ENCODE data around the gene PJA1. TPM values are rescaled to one million over a fixed set of nuclear protein-coding genes. Genes with fewer than 3 reads are reported as not detected.
A peak's percentile ranks its signal among the peaks of the same experiment; 100 is the strongest.

PJA1 gene
- total RNA-seq (76.2 TPM), polyA plus RNA-seq (ENCODE audit: insufficient read depth in 1 of 8, insufficient read length in 8 of 8, low replicate concordance in 1 of 8) (10 to 100 TPM; 78.6 to 90.8 (median 83.3) TPM)
- long read RNA-seq, donor 1, transcript PJA1-202 (2 exons, 2,672 nt), result major isoform, 13 of 27 reads
- long read RNA-seq, donor 1, transcript PJA1-203 (1 exons, 2,692 nt), result minor isoform, 11 of 27 reads
- long read RNA-seq, donor 1, partial matches to known transcripts, result 0 of 27 reads
- long read RNA-seq, donor 1, other reads (novel, unspliced or antisense), result 0 of 27 reads
- long read RNA-seq, donor 2, partial matches to known transcripts, result 0 of 6 reads
- long read RNA-seq, donor 2, other reads (novel, unspliced or antisense), result 0 of 6 reads
- long read RNA-seq, donor 3, transcript PJA1-203 (1 exons, 2,692 nt), result major isoform, 43 of 72 reads
- long read RNA-seq, donor 3, transcript PJA1-202 (2 exons, 2,672 nt), result minor isoform, 25 of 72 reads
- long read RNA-seq, donor 3, partial matches to known transcripts, result 0 of 72 reads
- long read RNA-seq, donor 3, other reads (novel, unspliced or antisense), result 0 of 72 reads
- long read RNA-seq, donor 4, transcript PJA1-203 (1 exons, 2,692 nt), result major isoform, 13 of 27 reads
- long read RNA-seq, donor 4, transcript PJA1-202 (2 exons, 2,672 nt), result minor isoform, 9 of 27 reads
- long read RNA-seq, donor 4, partial matches to known transcripts, result 0 of 27 reads
- long read RNA-seq, donor 4, other reads (novel, unspliced or antisense), result 0 of 27 reads
- long read RNA-seq, donor 5, transcript PJA1-202 (2 exons, 2,672 nt), result minor isoform, 45 of 112 reads
- long read RNA-seq, donor 5, transcript PJA1-203 (1 exons, 2,692 nt), result major isoform, 61 of 112 reads
- long read RNA-seq, donor 5, partial matches to known transcripts, result 0 of 112 reads
- long read RNA-seq, donor 5, other reads (novel, unspliced or antisense), result 0 of 112 reads
- long read RNA-seq, donor 6, transcript PJA1-203 (1 exons, 2,692 nt), result major isoform, 44 of 90 reads
- long read RNA-seq, donor 6, transcript PJA1-206 (2 exons, 887 nt), result minor isoform, 6 of 90 reads
- long read RNA-seq, donor 6, transcript PJA1-201 (2 exons, 2,755 nt), result minor isoform, 5 of 90 reads
- long read RNA-seq, donor 6, transcript PJA1-202 (2 exons, 2,672 nt), result minor isoform, 35 of 90 reads
- long read RNA-seq, donor 6, partial matches to known transcripts, result 0 of 90 reads
- long read RNA-seq, donor 6, other reads (novel, unspliced or antisense), result 0 of 90 reads
- long read RNA-seq, donor 7, transcript PJA1-202 (2 exons, 2,672 nt), result minor isoform, 18 of 69 reads
- long read RNA-seq, donor 7, transcript PJA1-203 (1 exons, 2,692 nt), result major isoform, 45 of 69 reads
- long read RNA-seq, donor 7, partial matches to known transcripts, result 0 of 69 reads
- long read RNA-seq, donor 7, other reads (novel, unspliced or antisense), result 0 of 69 reads
- long read RNA-seq, donor 8, transcript PJA1-202 (2 exons, 2,672 nt), result minor isoform, 8 of 27 reads
- long read RNA-seq, donor 8, transcript PJA1-203 (1 exons, 2,692 nt), result major isoform, 15 of 27 reads
- long read RNA-seq, donor 8, partial matches to known transcripts, result 0 of 27 reads
- long read RNA-seq, donor 8, other reads (novel, unspliced or antisense), result 0 of 27 reads
- long read RNA-seq, donor 9, transcript PJA1-203 (1 exons, 2,692 nt), result major isoform, 40 of 61 reads
- long read RNA-seq, donor 9, transcript PJA1-202 (2 exons, 2,672 nt), result minor isoform, 17 of 61 reads
- long read RNA-seq, donor 9, partial matches to known transcripts, result 0 of 61 reads
- long read RNA-seq, donor 9, other reads (novel, unspliced or antisense), result 0 of 61 reads
- long read RNA-seq, donor 10, transcript PJA1-202 (2 exons, 2,672 nt), result major isoform, 18 of 39 reads
- long read RNA-seq, donor 10, transcript PJA1-203 (1 exons, 2,692 nt), result minor isoform, 15 of 39 reads
- long read RNA-seq, donor 10, partial matches to known transcripts, result 0 of 39 reads
- long read RNA-seq, donor 10, other reads (novel, unspliced or antisense), result 0 of 39 reads
- long read RNA-seq, donor 11, transcript PJA1-202 (2 exons, 2,672 nt), result minor isoform, 22 of 56 reads
- long read RNA-seq, donor 11, transcript PJA1-203 (1 exons, 2,692 nt), result major isoform, 31 of 56 reads
- long read RNA-seq, donor 11, partial matches to known transcripts, result 0 of 56 reads
- long read RNA-seq, donor 11, other reads (novel, unspliced or antisense), result 0 of 56 reads

GRCh38 chrX:69165087-69165651, at the start of gene PJA1:
Gene PJA1 (minus strand): TSS chrX:69165453. CDS start chrX:69163073, 2,380 bp downstream.
- peak; percentile 92 for DNase-seq
- no peaks in the 10 kb centered on the region for H3K9me3 ChIP-seq (replicated peaks; ENCODE audit: control insufficient read depth, low read depth, low read length)
- H3K4me3 ChIP-seq (ENCODE audit: low read length), result peak within 1 kb of the TSS; percentile 78
- peak within 1 kb of the TSS; percentile 83 for H3K27ac ChIP-seq (ENCODE audit: low read length)
- peaks cover 16% of the 10 kb centered on the region for H3K36me3 ChIP-seq (ENCODE audit: control insufficient read depth, insufficient read depth, low read length)
- no peaks in the 10 kb centered on the region for H3K4me1 ChIP-seq (ENCODE audit: control insufficient read depth, insufficient read depth, low read length)
- 30% methylated on average over 44 of the region's 48 CpGs for WGBS (ENCODE audit: insufficient coverage)
- H3K27me3 ChIP-seq (ENCODE audit: control insufficient read depth, insufficient read depth, low read length), result peaks cover 25% of the 10 kb centered on the region

GRCh38 chrX:69214463-69214862, 49.2 kb upstream of the PJA1 start:
- H3K27me3 ChIP-seq (ENCODE audit: control insufficient read depth, insufficient read depth, low read length), result peaks cover 43% of the 10 kb centered on the region
- no peaks in the 10 kb centered on the region for H3K36me3 ChIP-seq (ENCODE audit: control insufficient read depth, insufficient read depth, low read length)
- no peak for DNase-seq
- 73% methylated on average over 3 of the region's 5 CpGs for WGBS (ENCODE audit: insufficient coverage)
- no peak overlapping the region for H3K27ac ChIP-seq (ENCODE audit: low read length)
- no peaks in the 10 kb centered on the region for H3K9me3 ChIP-seq (replicated peaks; ENCODE audit: control insufficient read depth, low read depth, low read length)
- no peak overlapping the region for H3K4me3 ChIP-seq (ENCODE audit: low read length)
- H3K4me1 ChIP-seq (ENCODE audit: control insufficient read depth, insufficient read depth, low read length), result peaks cover 33% of the 10 kb centered on the region

GRCh38 chrX:69211701-69212100, 46.4 kb upstream of the PJA1 start:
- H3K27ac ChIP-seq (ENCODE audit: low read length), result no peak overlapping the region
- H3K4me3 ChIP-seq (ENCODE audit: low read length), result no peak overlapping the region
- peaks cover 44% of the 10 kb centered on the region for H3K27me3 ChIP-seq (ENCODE audit: control insufficient read depth, insufficient read depth, low read length)
- no peaks in the 10 kb centered on the region for H3K36me3 ChIP-seq (ENCODE audit: control insufficient read depth, insufficient read depth, low read length)
- H3K4me1 ChIP-seq (ENCODE audit: control insufficient read depth, insufficient read depth, low read length), result peaks cover 21% of the 10 kb centered on the region
- 57% methylated on average over 2 of the region's 2 CpGs for WGBS (ENCODE audit: insufficient coverage)
- no peaks in the 10 kb centered on the region for H3K9me3 ChIP-seq (replicated peaks; ENCODE audit: control insufficient read depth, low read depth, low read length)
- DNase-seq, result no peak

- WGBS (ENCODE audit: insufficient coverage), result 89% methylated on average over 1 of the region's 3 CpGs
- no peaks in the 10 kb centered on the region for H3K9me3 ChIP-seq (replicated peaks; ENCODE audit: control insufficient read depth, low read depth, low read length)
- no peak overlapping the region for H3K27ac ChIP-seq (ENCODE audit: low read length)
- H3K4me3 ChIP-seq (ENCODE audit: low read length), result no peak overlapping the region
- peaks cover 11% of the 10 kb centered on the region for H3K4me1 ChIP-seq (ENCODE audit: control insufficient read depth, insufficient read depth, low read length)
- DNase-seq, result peak; percentile 19
- peaks cover 40% of the 10 kb centered on the region for H3K27me3 ChIP-seq (ENCODE audit: control insufficient read depth, insufficient read depth, low read length)
- H3K36me3 ChIP-seq (ENCODE audit: control insufficient read depth, insufficient read depth, low read length), result no peaks in the 10 kb centered on the region
These were observed 45.3 kb upstream of the PJA1 start for GRCh38 chrX:69210581-69210980.

GRCh38 chrX:69207216-69207615, 42.0 kb upstream of the PJA1 start:
- Histone ChIP-seq H3K9me3 (replicated peaks; ENCODE audit: control insufficient read depth, low read depth, low read length) (no peaks in the 10 kb centered on the region), H3K27ac (ENCODE audit: low read length) (no peak overlapping the region), H3K36me3 (ENCODE audit: control insufficient read depth, insufficient read depth, low read length) (no peaks in the 10 kb centered on the region), H3K4me3 (ENCODE audit: low read length) (no peak overlapping the region), H3K27me3 (ENCODE audit: control insufficient read depth, insufficient read depth, low read length) (peaks cover 52% of the 10 kb centered on the region), H3K4me1 (ENCODE audit: control insufficient read depth, insufficient read depth, low read length) (peaks cover 3% of the 10 kb centered on the region)
- 58% methylated on average over 2 of the region's 3 CpGs for WGBS (ENCODE audit: insufficient coverage)
- no peak for DNase-seq

GRCh38 chrX:69203638-69204037, 38.4 kb upstream of the PJA1 start:
- peaks cover 48% of the 10 kb centered on the region for H3K27me3 ChIP-seq (ENCODE audit: control insufficient read depth, insufficient read depth, low read length)
- WGBS (ENCODE audit: insufficient coverage), result 63% methylated on average over 3 of the region's 4 CpGs
- H3K4me1 ChIP-seq (ENCODE audit: control insufficient read depth, insufficient read depth, low read length), result no peaks in the 10 kb centered on the region
- H3K4me3 ChIP-seq (ENCODE audit: low read length), result no peak overlapping the region
- no peaks in the 10 kb centered on the region for H3K36me3 ChIP-seq (ENCODE audit: control insufficient read depth, insufficient read depth, low read length)
- no peak for DNase-seq
- H3K9me3 ChIP-seq (replicated peaks; ENCODE audit: control insufficient read depth, low read depth, low read length), result no peaks in the 10 kb centered on the region
- H3K27ac ChIP-seq (ENCODE audit: low read length), result no peak overlapping the region

GRCh38 chrX:69197690-69198089, 32.4 kb upstream of the PJA1 start:
- no peaks in the 10 kb centered on the region for H3K36me3 ChIP-seq (ENCODE audit: control insufficient read depth, insufficient read depth, low read length)
- no CpG with 5 or more reads among the region's 1 CpG for WGBS (ENCODE audit: insufficient coverage)
- H3K9me3 ChIP-seq (replicated peaks; ENCODE audit: control insufficient read depth, low read depth, low read length), result no peaks in the 10 kb centered on the region
- no peak overlapping the region for H3K27ac ChIP-seq (ENCODE audit: low read length)
- no peak overlapping the region for H3K4me3 ChIP-seq (ENCODE audit: low read length)
- peaks cover 59% of the 10 kb centered on the region for H3K27me3 ChIP-seq (ENCODE audit: control insufficient read depth, insufficient read depth, low read length)
- peaks cover 5% of the 10 kb centered on the region for H3K4me1 ChIP-seq (ENCODE audit: control insufficient read depth, insufficient read depth, low read length)
- no peak for DNase-seq

- Histone ChIP-seq H3K36me3 (ENCODE audit: control insufficient read depth, insufficient read depth, low read length) (no peaks in the 10 kb centered on the region), H3K4me3 (ENCODE audit: low read length) (no peak overlapping the region), H3K27me3 (ENCODE audit: control insufficient read depth, insufficient read depth, low read length) (peaks cover 62% of the 10 kb centered on the region), H3K4me1 (ENCODE audit: control insufficient read depth, insufficient read depth, low read length) (peaks cover 5% of the 10 kb centered on the region), H3K9me3 (replicated peaks; ENCODE audit: control insufficient read depth, low read depth, low read length) (no peaks in the 10 kb centered on the region), H3K27ac (ENCODE audit: low read length) (no peak overlapping the region)
- no peak for DNase-seq
- WGBS (ENCODE audit: insufficient coverage), result 100% methylated on average over 1 of the region's 3 CpGs
These were observed 31.4 kb upstream of the PJA1 start for GRCh38 chrX:69196666-69197065.

All from muscle of leg (tissue), 16 donors.